Tibial artery (tissue), 4 donors: ENCODE measurements around the gene RESP18.
A peak's percentile ranks its signal among the peaks of the same experiment; 100 is the strongest.

Experiments used
- DNase-seq, 2 donors: peaks; one replicate each; pipeline ENCODE4 v3.0.0-alpha.2; 2019
- H3K27ac ChIP-seq, 2 donors: fragments of 200-600 bp; sonication (generic) in 1 of 2; 1 replicate in 1 of 2; 2 replicates in 1 of 2; pipeline ENCODE4 v1.5.1; 2018 to 2019; ENCODE audit warnings: mild to moderate bottlenecking in 1 of 2
- H3K27me3 ChIP-seq, 2 donors: fragments of 200-600 bp; sonication (generic) in 1 of 2; one replicate each; pipeline versions ENCODE4 v1.5.1 to v1.6.0; 2016 to 2019
- H3K36me3 ChIP-seq, 3 donors: fragments of 200-600 bp; sonication (generic) in 2 of 3; one replicate each; pipeline ENCODE4 v1.5.1; 2016 to 2019; ENCODE audit warnings: mild to moderate bottlenecking in 2 of 3
- H3K4me1 ChIP-seq, 4 donors: fragments of 200-600 bp; sonication (generic) in 2 of 4; 1 replicate in 3 of 4; 2 replicates in 1 of 4; pipeline ENCODE4 v1.5.1; 2016 to 2019
- H3K4me3 ChIP-seq, 2 donors: fragments of 200-600 bp; sonication (generic) in 1 of 2; 1 replicate in 1 of 2; 2 replicates in 1 of 2; pipeline ENCODE4 v1.5.1; 2018 to 2019; ENCODE audit warnings: mild to moderate bottlenecking in 2 of 2
- H3K9me3 ChIP-seq, 3 donors: fragments of 200-600 bp; sonication (generic) in 1 of 3; one replicate each; pipeline ENCODE4 v1.5.1; 2016 to 2019
- intact Hi-C: fragments of 100-400 bp; cut with DNase I; formaldehyde crosslinking; loops from one replicate; pipeline ENCODE4 v1.15.0; 2023; ENCODE audit warnings: low total_unique reads
- TF ChIP-seq, protein P1 (sequence below), 2 experiments: fragments of 200-600 bp in 1 of 2; fragments of 450-650 bp in 1 of 2; IDR thresholded peaks; one replicate each; pipeline ENCODE4 v1.5.1; 2017 to 2019; ENCODE audit warnings: antibody characterized with exemption in 2 of 2, mild to moderate bottlenecking in 1 of 2, moderate library complexity in 1 of 2

Gene RESP18

DNA sequence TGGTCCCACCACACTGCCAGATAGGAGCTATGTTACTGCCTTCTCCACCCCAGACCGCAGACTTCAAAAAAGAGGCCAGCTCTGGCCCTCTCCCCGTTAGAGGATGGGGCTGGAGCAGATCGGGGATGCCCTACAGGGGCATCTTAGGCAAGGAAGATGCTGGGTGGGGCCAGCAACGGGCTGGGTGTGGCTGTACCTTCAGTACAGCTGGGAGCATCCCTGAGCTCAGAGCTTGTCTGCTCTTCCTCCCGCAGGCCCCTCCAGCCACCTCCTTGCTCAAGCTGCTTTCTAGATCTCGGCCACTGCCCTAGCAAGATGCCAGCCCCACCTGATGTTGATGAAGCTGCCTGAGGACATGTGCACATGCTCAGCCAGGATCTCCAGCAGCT, 33.2 kb downstream of the RESP18 start:
- Histone ChIP-seq H3K27ac (no peak overlapping the region), H3K4me3 (no peak overlapping the region), H3K9me3 (no peaks in the 10 kb centered on the region), H3K27me3 (peaks cover 0 to 42% of the 10 kb centered on the region in 2 donors), H3K36me3 (no peaks in the 10 kb centered on the region), H3K4me1 (peaks cover 0 to 14% (median 6%) of the 10 kb centered on the region in 4 donors)
- no peak for DNase-seq
- TF ChIP-seq, protein P1, sequence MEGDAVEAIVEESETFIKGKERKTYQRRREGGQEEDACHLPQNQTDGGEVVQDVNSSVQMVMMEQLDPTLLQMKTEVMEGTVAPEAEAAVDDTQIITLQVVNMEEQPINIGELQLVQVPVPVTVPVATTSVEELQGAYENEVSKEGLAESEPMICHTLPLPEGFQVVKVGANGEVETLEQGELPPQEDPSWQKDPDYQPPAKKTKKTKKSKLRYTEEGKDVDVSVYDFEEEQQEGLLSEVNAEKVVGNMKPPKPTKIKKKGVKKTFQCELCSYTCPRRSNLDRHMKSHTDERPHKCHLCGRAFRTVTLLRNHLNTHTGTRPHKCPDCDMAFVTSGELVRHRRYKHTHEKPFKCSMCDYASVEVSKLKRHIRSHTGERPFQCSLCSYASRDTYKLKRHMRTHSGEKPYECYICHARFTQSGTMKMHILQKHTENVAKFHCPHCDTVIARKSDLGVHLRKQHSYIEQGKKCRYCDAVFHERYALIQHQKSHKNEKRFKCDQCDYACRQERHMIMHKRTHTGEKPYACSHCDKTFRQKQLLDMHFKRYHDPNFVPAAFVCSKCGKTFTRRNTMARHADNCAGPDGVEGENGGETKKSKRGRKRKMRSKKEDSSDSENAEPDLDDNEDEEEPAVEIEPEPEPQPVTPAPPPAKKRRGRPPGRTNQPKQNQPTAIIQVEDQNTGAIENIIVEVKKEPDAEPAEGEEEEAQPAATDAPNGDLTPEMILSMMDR (IDR thresholded peaks at IDR 0.05) = no peak
- intact Hi-C loops = loop anchor here (10.0 kb wide), 2 partner anchors 75 to 235 kb away; partner anchors contain the start of genes ANKZF1 and ATG9A

- H3K9me3 ChIP-seq = no peaks in the 10 kb centered on the region
- peaks cover 0 to 19% (median 8%) of the 10 kb centered on the region in 4 donors for H3K4me1 ChIP-seq
- TF ChIP-seq, protein P1 (IDR thresholded peaks at IDR 0.05) = peak; percentile 98 to 100
- H3K4me3 ChIP-seq = no peak overlapping the region
- intact Hi-C loops = loop anchor here (10.0 kb wide), 2 partner anchors 74 to 236 kb away; partner anchors contain the start of genes ANKZF1 and ATG9A
- H3K27ac ChIP-seq = no peak overlapping the region
- DNase-seq = peak; percentile 84 to 93
- H3K27me3 ChIP-seq = peaks cover 0 to 41% of the 10 kb centered on the region in 2 donors
- H3K36me3 ChIP-seq = no peaks in the 10 kb centered on the region
Observed at GRCh38 chr2:219298759-219299371, 33.7 kb downstream of the RESP18 start.

- no peaks in the 10 kb centered on the region for H3K9me3 ChIP-seq
- intact Hi-C loops = loop anchor here (10.0 kb wide), 2 partner anchors 73 to 237 kb away; partner anchors contain the start of genes ANKZF1 and ATG9A
- H3K4me3 ChIP-seq = no peak overlapping the region
- no peaks in the 10 kb centered on the region for H3K36me3 ChIP-seq
- H3K4me1 ChIP-seq = peaks cover 0 to 22% (median 8%) of the 10 kb centered on the region in 4 donors
- no peak for DNase-seq
- no peak overlapping the region for H3K27ac ChIP-seq
- TF ChIP-seq, protein P1 (IDR thresholded peaks at IDR 0.05) = no peak
- H3K27me3 ChIP-seq = peaks cover 0 to 37% of the 10 kb centered on the region in 2 donors
Observed at GRCh38 chr2:219297766-219298456, 34.6 kb downstream of the RESP18 start.

DNA sequence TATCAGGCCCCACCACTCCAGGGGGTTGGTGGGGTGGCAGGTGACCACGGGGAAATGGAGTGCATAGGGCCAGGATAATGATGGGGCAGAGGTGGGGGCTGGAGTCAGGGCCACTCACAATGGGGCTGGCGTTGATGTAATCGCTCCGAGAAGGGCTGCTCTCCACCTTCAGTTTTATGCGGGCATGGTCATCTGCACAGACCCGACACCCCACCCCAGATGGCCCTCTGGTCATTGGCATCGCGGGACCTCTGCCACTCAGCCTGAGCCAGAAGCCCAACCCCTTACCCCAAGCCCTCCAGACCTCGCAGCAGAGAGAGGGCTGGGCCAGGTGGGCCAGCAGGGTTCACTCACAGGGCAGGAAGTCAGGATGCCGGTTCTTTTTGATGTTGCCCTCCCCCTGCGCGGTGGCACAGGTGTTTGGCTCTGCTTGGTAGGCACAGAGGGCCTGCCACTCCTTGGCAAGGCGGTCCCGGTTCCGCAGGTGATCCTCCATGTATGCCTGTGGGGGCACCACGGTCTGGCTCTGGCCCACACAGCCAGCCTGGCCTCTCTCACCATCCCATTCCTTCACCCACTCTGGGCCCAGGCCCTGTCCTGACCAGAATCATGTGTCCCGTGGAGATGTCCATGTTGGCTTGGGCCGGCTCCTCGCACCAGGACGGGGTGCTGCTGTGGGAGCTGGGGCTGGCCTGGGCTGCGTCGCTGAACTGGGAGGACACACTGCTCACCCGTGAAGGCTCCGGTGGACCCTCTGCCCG, 35.7 kb downstream of the RESP18 start:
- no peak for DNase-seq
- intact Hi-C loops = loop anchor here (10.0 kb wide), 2 partner anchors 72 to 238 kb away; partner anchors contain the start of genes ANKZF1 and ATG9A
- TF ChIP-seq, protein P1 (IDR thresholded peaks at IDR 0.05) = no peak
- Histone ChIP-seq H3K36me3 (no peaks in the 10 kb centered on the region), H3K4me1 (peaks cover 0 to 22% (median 8%) of the 10 kb centered on the region in 4 donors), H3K27ac (no peak overlapping the region), H3K9me3 (no peaks in the 10 kb centered on the region), H3K27me3 (peaks cover 0 to 26% of the 10 kb centered on the region in 2 donors), H3K4me3 (no peak overlapping the region)

DNA sequence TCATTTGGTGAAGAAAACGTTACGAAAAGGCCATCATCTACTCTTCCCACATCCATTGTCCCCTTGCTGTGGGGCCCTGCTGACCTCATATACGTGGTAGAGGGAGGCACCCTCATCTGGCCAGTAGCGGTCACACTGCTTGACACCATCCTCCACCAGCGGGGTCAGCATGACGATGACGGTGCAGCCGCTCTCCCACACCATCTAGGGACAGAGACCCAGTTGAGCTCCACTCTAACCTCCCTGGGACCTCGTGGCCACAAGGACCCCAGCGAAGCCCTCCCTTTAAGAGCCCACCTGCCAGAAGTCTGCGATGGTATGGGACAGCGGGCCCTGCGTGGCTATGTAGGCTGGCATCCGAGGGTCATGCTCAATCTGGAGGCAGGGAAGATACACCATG, 36.4 kb downstream of the RESP18 start:
- TF ChIP-seq, protein P1 (IDR thresholded peaks at IDR 0.05) = no peak
- intact Hi-C loops = loop anchor here (10.0 kb wide), 2 partner anchors 71 to 239 kb away; partner anchors contain the start of genes ANKZF1 and ATG9A
- Histone ChIP-seq H3K4me3 (no peak overlapping the region), H3K4me1 (peaks cover 0 to 22% (median 8%) of the 10 kb centered on the region in 4 donors), H3K27ac (no peak overlapping the region), H3K9me3 (no peaks in the 10 kb centered on the region), H3K27me3 (peaks cover 0 to 22% of the 10 kb centered on the region in 2 donors), H3K36me3 (no peaks in the 10 kb centered on the region)
- DNase-seq = no peak
